PC-3 (cell line): ENCODE results near the gene UTS2R.

Experiments used
- EZH2 ChIP-seq: fragments of 300-600 bp; sonication (generic); IDR thresholded peaks from one replicate; pipeline ENCODE4 v1.6.1; 2017; ENCODE audit warnings: antibody characterized with exemption, mild to moderate bottlenecking, low read length; ENCODE audit not compliant: unreplicated experiment
- TF ChIP-seq, protein P1 (sequence below): fragments of 300-600 bp; sonication (generic); conservative IDR thresholded peaks from 2 replicates; pipeline ENCODE4 v1.5.1; 2017; ENCODE audit warnings: antibody characterized with exemption, low read depth, mild to moderate bottlenecking, low read length

DNA sequence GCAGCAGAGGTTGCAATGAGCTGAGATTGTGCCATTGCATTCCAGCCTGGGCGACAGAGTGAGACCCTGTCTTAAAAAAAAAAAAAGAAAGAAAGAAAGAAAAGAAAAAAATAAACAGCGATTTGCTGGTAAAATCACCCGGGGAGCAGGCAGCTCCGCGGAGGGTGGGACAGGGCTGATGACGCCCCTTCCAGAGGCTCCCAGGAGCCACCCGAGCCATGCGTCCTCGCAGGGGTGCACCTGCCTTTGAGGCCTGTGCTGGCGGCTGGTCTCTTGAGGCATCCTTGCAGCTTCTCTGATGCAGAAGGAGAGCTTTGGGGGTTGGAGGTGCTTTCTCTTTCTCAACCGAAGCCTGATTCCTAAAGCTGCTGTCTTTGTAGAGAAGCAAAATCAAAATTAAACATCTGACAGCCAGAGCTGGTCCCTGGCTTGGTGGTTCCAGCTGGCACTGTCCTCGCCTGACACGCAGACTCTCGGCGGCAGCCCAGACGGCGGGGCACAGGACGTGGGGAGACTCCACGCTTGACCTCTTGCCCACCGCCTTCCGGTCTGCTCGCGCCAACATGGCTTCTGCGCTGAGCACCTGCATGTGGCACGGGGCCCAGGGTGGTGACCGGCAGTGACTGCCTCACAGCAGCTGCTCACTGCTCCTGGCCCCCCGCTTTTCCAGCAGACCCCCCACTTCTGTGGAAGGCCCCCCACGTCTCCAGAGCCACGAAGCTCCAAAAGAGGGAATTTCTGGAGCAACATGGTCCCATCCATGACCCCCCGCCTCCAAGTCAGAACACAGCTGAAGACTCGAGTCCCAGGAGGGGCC lies 6.6 kb downstream of the UTS2R start:
- TF ChIP-seq, protein P1, sequence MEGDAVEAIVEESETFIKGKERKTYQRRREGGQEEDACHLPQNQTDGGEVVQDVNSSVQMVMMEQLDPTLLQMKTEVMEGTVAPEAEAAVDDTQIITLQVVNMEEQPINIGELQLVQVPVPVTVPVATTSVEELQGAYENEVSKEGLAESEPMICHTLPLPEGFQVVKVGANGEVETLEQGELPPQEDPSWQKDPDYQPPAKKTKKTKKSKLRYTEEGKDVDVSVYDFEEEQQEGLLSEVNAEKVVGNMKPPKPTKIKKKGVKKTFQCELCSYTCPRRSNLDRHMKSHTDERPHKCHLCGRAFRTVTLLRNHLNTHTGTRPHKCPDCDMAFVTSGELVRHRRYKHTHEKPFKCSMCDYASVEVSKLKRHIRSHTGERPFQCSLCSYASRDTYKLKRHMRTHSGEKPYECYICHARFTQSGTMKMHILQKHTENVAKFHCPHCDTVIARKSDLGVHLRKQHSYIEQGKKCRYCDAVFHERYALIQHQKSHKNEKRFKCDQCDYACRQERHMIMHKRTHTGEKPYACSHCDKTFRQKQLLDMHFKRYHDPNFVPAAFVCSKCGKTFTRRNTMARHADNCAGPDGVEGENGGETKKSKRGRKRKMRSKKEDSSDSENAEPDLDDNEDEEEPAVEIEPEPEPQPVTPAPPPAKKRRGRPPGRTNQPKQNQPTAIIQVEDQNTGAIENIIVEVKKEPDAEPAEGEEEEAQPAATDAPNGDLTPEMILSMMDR, result no peak
- TF ChIP-seq EZH2, result no peak
